ENCODE measurements around the gene ALDH1A1. TPM values are rescaled to one million over a fixed set of nuclear protein-coding genes. Genes with fewer than 3 reads are reported as not detected.
"Not testable (repeated sequence)": the region's sequence is repeated elsewhere in the genome, so short reads cannot be mapped to it uniquely, and the experiment has no call there.

ALDH1A1 gene
- total RNA-seq, 2 donors from 2014 or later = 0.16 to 0.82 TPM

GRCh38 chr9:72883875-72884274, 69.0 kb downstream of the ALDH1A1 start:
- no peak overlapping the region for H3K4me3 Mint-ChIP-seq
- no peaks in the 10 kb centered on the region for H3K9me3 ChIP-seq (ENCODE audit: control insufficient read depth, low read length, poor library complexity, severe bottlenecking)
- H3K4me1 Mint-ChIP-seq = no peaks in the 10 kb centered on the region
- DNase-seq (no peak), ATAC-seq (no peak)
- H3K36me3 Mint-ChIP-seq (ENCODE audit: low read depth) = no peaks in the 10 kb centered on the region
- H3K27ac Mint-ChIP-seq = no peak overlapping the region
- H3K27me3 Mint-ChIP-seq = peaks cover 4% of the 10 kb centered on the region

- Mint-ChIP-seq H3K4me3 (no peak overlapping the region), H3K27me3 (peaks cover 4% of the 10 kb centered on the region), H3K27ac (no peak overlapping the region), H3K36me3 (ENCODE audit: low read depth) (no peaks in the 10 kb centered on the region), H3K4me1 (no peaks in the 10 kb centered on the region)
- DNase-seq = no peak
- ATAC-seq = no peak
- H3K9me3 ChIP-seq (ENCODE audit: control insufficient read depth, low read length, poor library complexity, severe bottlenecking) = no peaks in the 10 kb centered on the region
Measured at GRCh38 chr9:72882117-72882775, 70.6 kb downstream of the ALDH1A1 start.

DNA sequence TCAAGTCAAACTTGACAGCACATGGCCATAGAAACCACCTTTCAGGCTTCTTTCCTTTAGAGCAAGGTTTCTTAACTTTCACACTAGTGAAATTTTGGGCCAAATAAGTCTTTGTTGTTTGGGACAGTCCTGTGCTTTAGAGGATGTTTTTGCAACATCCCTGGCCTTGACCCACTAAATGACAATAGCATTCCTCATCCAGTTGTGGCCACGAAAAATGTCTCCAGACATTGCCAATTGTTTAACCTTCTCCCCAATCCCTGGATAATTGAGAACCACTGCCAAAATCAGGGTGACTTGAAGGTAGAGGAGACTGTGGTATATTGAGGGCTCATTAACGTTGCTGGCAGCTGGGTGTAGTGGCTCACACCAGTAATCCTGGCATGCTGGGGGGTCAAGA, 72.0 kb downstream of the ALDH1A1 start:
- no peaks in the 10 kb centered on the region for H3K36me3 Mint-ChIP-seq (ENCODE audit: low read depth)
- H3K9me3 ChIP-seq (ENCODE audit: control insufficient read depth, low read length, poor library complexity, severe bottlenecking) = no peaks in the 10 kb centered on the region
- no peak for DNase-seq
- ATAC-seq = no peak
- H3K4me3 Mint-ChIP-seq = no peak overlapping the region
- H3K27me3 Mint-ChIP-seq = no peaks in the 10 kb centered on the region
- no peaks in the 10 kb centered on the region for H3K4me1 Mint-ChIP-seq
- no peak overlapping the region for H3K27ac Mint-ChIP-seq

DNA sequence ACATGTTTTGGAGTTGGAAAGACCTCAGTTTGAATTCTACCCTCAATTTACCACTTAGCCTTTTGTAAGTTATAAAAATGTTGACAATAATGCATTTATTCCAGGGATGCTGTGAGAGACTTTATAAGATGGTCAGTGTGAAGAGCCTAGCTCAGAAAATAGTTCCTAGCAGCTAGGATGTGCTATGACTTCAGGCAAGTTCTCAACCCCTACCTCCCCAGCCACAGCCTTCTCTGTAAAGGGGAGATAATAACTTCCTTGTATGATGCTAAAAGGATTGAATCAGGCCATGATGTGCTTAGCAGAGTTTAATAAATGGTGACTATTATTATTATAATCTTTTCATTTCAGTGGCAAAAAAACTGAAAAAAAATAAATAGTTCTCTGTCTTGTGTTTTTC, 77.6 kb downstream of the ALDH1A1 start:
- DNase-seq = no peak
- no peak for ATAC-seq
- Mint-ChIP-seq H3K4me1 (no peaks in the 10 kb centered on the region), H3K27me3 (peaks cover 32% of the 10 kb centered on the region), H3K27ac (no peak overlapping the region), H3K36me3 (ENCODE audit: low read depth) (no peaks in the 10 kb centered on the region), H3K4me3 (no peak overlapping the region)
- no peaks in the 10 kb centered on the region for H3K9me3 ChIP-seq (ENCODE audit: control insufficient read depth, low read length, poor library complexity, severe bottlenecking)

DNA sequence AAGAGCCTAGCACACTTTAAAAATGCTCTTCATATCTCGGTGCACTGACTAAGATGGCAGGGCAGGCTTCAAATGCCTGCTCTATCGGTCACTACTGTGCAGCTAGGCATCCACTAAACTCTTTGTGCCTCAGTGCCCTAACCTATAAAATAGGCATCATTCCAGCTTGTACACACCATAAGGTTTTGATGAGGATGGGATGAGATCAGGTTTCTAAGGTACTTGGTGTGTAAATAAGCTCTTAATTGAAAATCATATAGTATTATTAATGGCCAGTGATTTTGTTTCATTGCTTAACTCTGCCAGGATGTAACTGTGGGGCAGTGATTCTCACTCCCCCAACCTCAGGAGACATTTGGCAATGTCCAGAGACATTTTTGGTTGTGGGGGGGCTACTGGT, 78.5 kb downstream of the ALDH1A1 start:
- DNase-seq (no peak), ATAC-seq (no peak)
- H3K9me3 ChIP-seq (ENCODE audit: control insufficient read depth, low read length, poor library complexity, severe bottlenecking) = no peaks in the 10 kb centered on the region
- H3K4me3 Mint-ChIP-seq = no peak overlapping the region
- peaks cover 36% of the 10 kb centered on the region for H3K27me3 Mint-ChIP-seq
- no peak overlapping the region for H3K27ac Mint-ChIP-seq
- no peaks in the 10 kb centered on the region for H3K4me1 Mint-ChIP-seq
- no peaks in the 10 kb centered on the region for H3K36me3 Mint-ChIP-seq (ENCODE audit: low read depth)

GRCh38 chr9:72873456-72873855, 79.4 kb downstream of the ALDH1A1 start:
- Mint-ChIP-seq H3K27ac (no peak overlapping the region), H3K4me1 (no peaks in the 10 kb centered on the region)

GRCh38 chr9:72872718-72873117, 80.1 kb downstream of the ALDH1A1 start:
- DNase-seq (no peak), ATAC-seq (no peak)
- H3K27ac Mint-ChIP-seq = no peak overlapping the region
- H3K27me3 Mint-ChIP-seq = peaks cover 37% of the 10 kb centered on the region
- H3K36me3 Mint-ChIP-seq (ENCODE audit: low read depth) = no peaks in the 10 kb centered on the region
- H3K4me1 Mint-ChIP-seq = no peaks in the 10 kb centered on the region
- no peaks in the 10 kb centered on the region for H3K9me3 ChIP-seq (ENCODE audit: control insufficient read depth, low read length, poor library complexity, severe bottlenecking)
- H3K4me3 Mint-ChIP-seq = no peak overlapping the region

More at GRCh38 chr9:72873456-72873855, 79.4 kb downstream of the ALDH1A1 start:
- DNase-seq = no peak
- no peaks in the 10 kb centered on the region for H3K9me3 ChIP-seq (ENCODE audit: control insufficient read depth, low read length, poor library complexity, severe bottlenecking)
- Mint-ChIP-seq H3K4me3 (no peak overlapping the region), H3K27me3 (peaks cover 37% of the 10 kb centered on the region), H3K36me3 (ENCODE audit: low read depth) (no peaks in the 10 kb centered on the region)
- ATAC-seq = no peak

GRCh38 chr9:72871685-72872084, 81.2 kb downstream of the ALDH1A1 start:
- ATAC-seq = no peak
- H3K4me1 Mint-ChIP-seq = no peaks in the 10 kb centered on the region

GRCh38 chr9:72864327-72864726, 88.5 kb downstream of the ALDH1A1 start:
- Mint-ChIP-seq H3K27ac (no peak overlapping the region), H3K4me3 (no peak overlapping the region), H3K36me3 (ENCODE audit: low read depth) (no peaks in the 10 kb centered on the region), H3K27me3 (peaks cover 24% of the 10 kb centered on the region), H3K4me1 (peaks cover 3% of the 10 kb centered on the region)
- no peaks in the 10 kb centered on the region for H3K9me3 ChIP-seq (ENCODE audit: control insufficient read depth, low read length, poor library complexity, severe bottlenecking)
- ATAC-seq (no peak), DNase-seq (no peak)

More at GRCh38 chr9:72871685-72872084, 81.2 kb downstream of the ALDH1A1 start:
- H3K36me3 Mint-ChIP-seq (ENCODE audit: low read depth) = no peaks in the 10 kb centered on the region
- no peak overlapping the region for H3K27ac Mint-ChIP-seq
- no peak overlapping the region for H3K4me3 Mint-ChIP-seq
- H3K27me3 Mint-ChIP-seq = peaks cover 37% of the 10 kb centered on the region
- no peak for DNase-seq
- no peaks in the 10 kb centered on the region for H3K9me3 ChIP-seq (ENCODE audit: control insufficient read depth, low read length, poor library complexity, severe bottlenecking)

GRCh38 chr9:72863456-72864094, 89.3 kb downstream of the ALDH1A1 start:
- Mint-ChIP-seq H3K27ac (no peak overlapping the region), H3K4me3 (no peak overlapping the region), H3K27me3 (peaks cover 24% of the 10 kb centered on the region), H3K36me3 (ENCODE audit: low read depth) (no peaks in the 10 kb centered on the region), H3K4me1 (peaks cover 4% of the 10 kb centered on the region)
- DNase-seq (no peak), ATAC-seq (no peak)
- no peaks in the 10 kb centered on the region for H3K9me3 ChIP-seq (ENCODE audit: control insufficient read depth, low read length, poor library complexity, severe bottlenecking)

GRCh38 chr9:72862788-72863187, 90.1 kb downstream of the ALDH1A1 start:
- peaks cover 24% of the 10 kb centered on the region for H3K27me3 Mint-ChIP-seq
- not testable (repeated sequence) for H3K9me3 ChIP-seq (ENCODE audit: control insufficient read depth, low read length, poor library complexity, severe bottlenecking); H3K4me1 Mint-ChIP-seq; DNase-seq; H3K4me3 Mint-ChIP-seq; ATAC-seq; H3K36me3 Mint-ChIP-seq (ENCODE audit: low read depth); H3K27ac Mint-ChIP-seq

DNA sequence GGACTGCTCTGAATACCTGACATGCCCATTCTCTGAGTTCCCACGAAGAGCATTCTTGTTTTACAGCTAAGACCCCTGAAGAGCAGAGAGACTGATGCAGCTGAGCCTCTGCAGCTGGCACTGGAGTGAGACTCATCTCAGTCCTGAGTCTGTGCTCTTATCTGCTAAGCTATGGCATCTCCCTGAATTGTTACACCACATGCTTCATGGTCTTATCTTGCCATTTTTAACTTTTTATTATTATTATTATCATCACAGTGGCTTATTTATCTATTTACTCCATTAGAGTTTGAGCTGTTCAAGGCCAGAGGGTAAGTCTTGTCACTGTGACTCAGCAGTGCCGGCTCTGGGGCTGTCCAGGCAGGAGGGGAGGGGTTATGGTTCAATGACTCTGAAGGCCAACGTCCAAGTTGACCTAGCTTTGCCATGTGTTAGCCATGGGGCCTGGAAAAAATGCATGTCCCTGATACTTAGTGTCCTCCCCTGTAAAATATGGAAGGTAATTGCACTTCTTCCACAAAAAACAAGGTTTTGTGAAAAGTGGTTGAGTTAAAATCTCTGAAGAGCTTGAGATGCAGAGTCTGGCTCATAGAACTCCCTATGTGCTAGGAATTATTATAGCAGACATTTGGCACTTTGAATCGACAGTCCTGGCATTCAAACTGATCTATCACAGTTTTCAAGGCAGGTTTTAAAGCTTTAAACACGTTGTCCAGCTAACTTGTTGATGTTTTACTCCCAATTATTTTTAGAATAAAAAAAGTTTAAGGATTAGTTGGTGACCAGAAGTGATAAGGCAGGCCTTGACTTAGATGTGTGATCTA, 94.6 kb downstream of the ALDH1A1 start:
- Mint-ChIP-seq H3K4me3 (no peak overlapping the region), H3K36me3 (ENCODE audit: low read depth) (no peaks in the 10 kb centered on the region), H3K27me3 (peaks cover 9% of the 10 kb centered on the region), H3K27ac (no peak overlapping the region), H3K4me1 (peaks cover 4% of the 10 kb centered on the region)
- H3K9me3 ChIP-seq (ENCODE audit: control insufficient read depth, low read length, poor library complexity, severe bottlenecking) = no peaks in the 10 kb centered on the region
- ATAC-seq (no peak), DNase-seq (no peak)

- Mint-ChIP-seq H3K4me3 (no peak overlapping the region), H3K27me3 (peaks cover 2% of the 10 kb centered on the region), H3K4me1 (peaks cover 4% of the 10 kb centered on the region), H3K36me3 (ENCODE audit: low read depth) (no peaks in the 10 kb centered on the region), H3K27ac (no peak overlapping the region)
- DNase-seq = no peak
- no peak for ATAC-seq
- no peaks in the 10 kb centered on the region for H3K9me3 ChIP-seq (ENCODE audit: control insufficient read depth, low read length, poor library complexity, severe bottlenecking)
Measured at GRCh38 chr9:72857624-72857996, 95.2 kb downstream of the ALDH1A1 start.
